Measurements from ENCODE around the gene ADM.

Gene ADM

GRCh38 chr11:10326012-10326964 lies 21.4 kb downstream of the ADM start:
- Histone ChIP-seq H3K4me1 (ENCODE audit: control insufficient read depth in 1 of 2, insufficient read depth in 2 of 2, low read length in 2 of 2) (peaks cover 18 to 20% of the 10 kb centered on the region in 2 donors), H3K4me3 (ENCODE audit: low read depth in 1 of 2, low read length in 2 of 2) (no peak overlapping the region), H3K36me3 (ENCODE audit: control insufficient read depth in 1 of 2, insufficient read depth in 2 of 2, low read length in 2 of 2) (no peaks in the 10 kb centered on the region), H3K27ac (ENCODE audit: low read length) (peak overlapping the region; percentile 47), H3K9me3 (ENCODE audit: control insufficient read depth in 1 of 2, low read length in 2 of 2) (no peaks in the 10 kb centered on the region), H3K27me3 (ENCODE audit: low read depth, low read length) (no peaks in the 10 kb centered on the region)

- Histone ChIP-seq H3K36me3 (ENCODE audit: control insufficient read depth in 1 of 2, insufficient read depth in 2 of 2, low read length in 2 of 2) (no peaks in the 10 kb centered on the region), H3K27me3 (ENCODE audit: low read depth, low read length) (no peaks in the 10 kb centered on the region), H3K9me3 (ENCODE audit: control insufficient read depth in 1 of 2, low read length in 2 of 2) (no peaks in the 10 kb centered on the region), H3K4me1 (ENCODE audit: control insufficient read depth in 1 of 2, insufficient read depth in 2 of 2, low read length in 2 of 2) (peaks cover 18 to 20% of the 10 kb centered on the region in 2 donors), H3K27ac (ENCODE audit: low read length) (no peak overlapping the region), H3K4me3 (ENCODE audit: low read depth in 1 of 2, low read length in 2 of 2) (no peak overlapping the region)
Measured at GRCh38 chr11:10327254-10327653, 22.4 kb downstream of the ADM start.

- Histone ChIP-seq H3K36me3 (ENCODE audit: control insufficient read depth in 1 of 2, insufficient read depth in 2 of 2, low read length in 2 of 2) (no peaks in the 10 kb centered on the region), H3K9me3 (ENCODE audit: control insufficient read depth in 1 of 2, low read length in 2 of 2) (no peaks in the 10 kb centered on the region), H3K4me3 (ENCODE audit: low read depth in 1 of 2, low read length in 2 of 2) (no peak overlapping the region), H3K27ac (ENCODE audit: low read length) (peak overlapping the region; percentile 3), H3K4me1 (ENCODE audit: control insufficient read depth in 1 of 2, insufficient read depth in 2 of 2, low read length in 2 of 2) (peaks cover 18 to 20% of the 10 kb centered on the region in 2 donors), H3K27me3 (ENCODE audit: low read depth, low read length) (no peaks in the 10 kb centered on the region)
Measured at GRCh38 chr11:10328314-10329098, 23.6 kb downstream of the ADM start.

- Histone ChIP-seq H3K27me3 (ENCODE audit: low read depth, low read length) (no peaks in the 10 kb centered on the region), H3K4me3 (ENCODE audit: low read depth in 1 of 2, low read length in 2 of 2) (no peak overlapping the region), H3K36me3 (ENCODE audit: control insufficient read depth in 1 of 2, insufficient read depth in 2 of 2, low read length in 2 of 2) (no peaks in the 10 kb centered on the region), H3K9me3 (ENCODE audit: control insufficient read depth in 1 of 2, low read length in 2 of 2) (no peaks in the 10 kb centered on the region), H3K4me1 (ENCODE audit: control insufficient read depth in 1 of 2, insufficient read depth in 2 of 2, low read length in 2 of 2) (peaks cover 18 to 20% of the 10 kb centered on the region in 2 donors), H3K27ac (ENCODE audit: low read length) (no peak overlapping the region)
Measured at GRCh38 chr11:10329356-10329755, 24.5 kb downstream of the ADM start.

- Histone ChIP-seq H3K9me3 (ENCODE audit: control insufficient read depth in 1 of 2, low read length in 2 of 2) (no peaks in the 10 kb centered on the region), H3K4me3 (ENCODE audit: low read depth in 1 of 2, low read length in 2 of 2) (no peak overlapping the region), H3K27me3 (ENCODE audit: low read depth, low read length) (no peaks in the 10 kb centered on the region), H3K36me3 (ENCODE audit: control insufficient read depth in 1 of 2, insufficient read depth in 2 of 2, low read length in 2 of 2) (no peaks in the 10 kb centered on the region), H3K27ac (ENCODE audit: low read length) (no peak overlapping the region), H3K4me1 (ENCODE audit: control insufficient read depth in 1 of 2, insufficient read depth in 2 of 2, low read length in 2 of 2) (peaks cover 14 to 20% of the 10 kb centered on the region in 2 donors)
Measured at GRCh38 chr11:10329935-10330334, 25.1 kb downstream of the ADM start.

- H3K4me3 ChIP-seq (ENCODE audit: low read depth in 1 of 2, low read length in 2 of 2): no peak overlapping the region
- H3K4me1 ChIP-seq (ENCODE audit: control insufficient read depth in 1 of 2, insufficient read depth in 2 of 2, low read length in 2 of 2): peaks cover 5 to 20% of the 10 kb centered on the region in 2 donors
- H3K27ac ChIP-seq (ENCODE audit: low read length): no peak overlapping the region
- H3K27me3 ChIP-seq (ENCODE audit: low read depth, low read length): no peaks in the 10 kb centered on the region
- no peaks in the 10 kb centered on the region for H3K9me3 ChIP-seq (ENCODE audit: control insufficient read depth in 1 of 2, low read length in 2 of 2)
- no peaks in the 10 kb centered on the region for H3K36me3 ChIP-seq (ENCODE audit: control insufficient read depth in 1 of 2, insufficient read depth in 2 of 2, low read length in 2 of 2)
Measured at GRCh38 chr11:10331548-10332289, 26.8 kb downstream of the ADM start.

- H3K27ac ChIP-seq (ENCODE audit: low read length): no peak overlapping the region
- H3K4me3 ChIP-seq (ENCODE audit: low read depth in 1 of 2, low read length in 2 of 2): no peak overlapping the region
- no peaks in the 10 kb centered on the region for H3K36me3 ChIP-seq (ENCODE audit: control insufficient read depth in 1 of 2, insufficient read depth in 2 of 2, low read length in 2 of 2)
- peaks cover 0 to 6% of the 10 kb centered on the region in 2 donors for H3K4me1 ChIP-seq (ENCODE audit: control insufficient read depth in 1 of 2, insufficient read depth in 2 of 2, low read length in 2 of 2)
- H3K27me3 ChIP-seq (ENCODE audit: low read depth, low read length): no peaks in the 10 kb centered on the region
- H3K9me3 ChIP-seq (ENCODE audit: control insufficient read depth in 1 of 2, low read length in 2 of 2): no peaks in the 10 kb centered on the region
Measured at GRCh38 chr11:10333490-10333889, 28.6 kb downstream of the ADM start.

- H3K4me3 ChIP-seq (ENCODE audit: low read depth in 1 of 2, low read length in 2 of 2): no peak overlapping the region
- H3K27ac ChIP-seq (ENCODE audit: low read length): no peak overlapping the region
- no peaks in the 10 kb centered on the region for H3K36me3 ChIP-seq (ENCODE audit: control insufficient read depth in 1 of 2, insufficient read depth in 2 of 2, low read length in 2 of 2)
- no peaks in the 10 kb centered on the region for H3K9me3 ChIP-seq (ENCODE audit: control insufficient read depth in 1 of 2, low read length in 2 of 2)
- no peaks in the 10 kb centered on the region for H3K27me3 ChIP-seq (ENCODE audit: low read depth, low read length)
- H3K4me1 ChIP-seq (ENCODE audit: control insufficient read depth in 1 of 2, insufficient read depth in 2 of 2, low read length in 2 of 2): no peaks in the 10 kb centered on the region
Measured at GRCh38 chr11:10338287-10338686, 33.4 kb downstream of the ADM start.

- Histone ChIP-seq H3K4me3 (ENCODE audit: low read depth in 1 of 2, low read length in 2 of 2) (no peak overlapping the region), H3K36me3 (ENCODE audit: control insufficient read depth in 1 of 2, insufficient read depth in 2 of 2, low read length in 2 of 2) (no peaks in the 10 kb centered on the region), H3K27ac (ENCODE audit: low read length) (no peak overlapping the region)
Measured at GRCh38 chr11:10348650-10349280, 43.9 kb downstream of the ADM start.

GRCh38 chr11:10349281-10349665 lies 44.4 kb downstream of the ADM start:
- H3K36me3 ChIP-seq (ENCODE audit: control insufficient read depth in 1 of 2, insufficient read depth in 2 of 2, low read length in 2 of 2): no peaks in the 10 kb centered on the region
- H3K27me3 ChIP-seq (ENCODE audit: low read depth, low read length): no peaks in the 10 kb centered on the region
- peaks cover 6 to 12% of the 10 kb centered on the region in 2 donors for H3K4me1 ChIP-seq (ENCODE audit: control insufficient read depth in 1 of 2, insufficient read depth in 2 of 2, low read length in 2 of 2)
- H3K4me3 ChIP-seq (ENCODE audit: low read depth in 1 of 2, low read length in 2 of 2): no peak overlapping the region
- no peaks in the 10 kb centered on the region for H3K9me3 ChIP-seq (ENCODE audit: control insufficient read depth in 1 of 2, low read length in 2 of 2)
- H3K27ac ChIP-seq (ENCODE audit: low read length): no peak overlapping the region

More at GRCh38 chr11:10348650-10349280, 43.9 kb downstream of the ADM start:
- Histone ChIP-seq H3K27me3 (ENCODE audit: low read depth, low read length) (no peaks in the 10 kb centered on the region), H3K4me1 (ENCODE audit: control insufficient read depth in 1 of 2, insufficient read depth in 2 of 2, low read length in 2 of 2) (peaks cover 6 to 12% of the 10 kb centered on the region in 2 donors), H3K9me3 (ENCODE audit: control insufficient read depth in 1 of 2, low read length in 2 of 2) (no peaks in the 10 kb centered on the region)
